ENCODE measurements around the gene LEP.
"Not testable (repeated sequence)": the region's sequence is repeated elsewhere in the genome, so short reads cannot be mapped to it uniquely, and the experiment has no call there.

LEP gene

GRCh38 chr7:128275681-128276080, 34.6 kb downstream of the LEP start:
- DNase-seq = no peak

GRCh38 chr7:128278366-128278765, 37.3 kb downstream of the LEP start:
- no peak for DNase-seq

- DNase-seq = no peak
These were observed 38.1 kb downstream of the LEP start for GRCh38 chr7:128279124-128279713.

GRCh38 chr7:128280451-128280850, 39.4 kb downstream of the LEP start:
- DNase-seq = not testable (repeated sequence)

- DNase-seq = no peak
These were observed 40.7 kb downstream of the LEP start for GRCh38 chr7:128281605-128282380.

- DNase-seq = no peak
These were observed 43.0 kb downstream of the LEP start for GRCh38 chr7:128284102-128284501.

- no peak for DNase-seq
These were observed 46.5 kb downstream of the LEP start for GRCh38 chr7:128287556-128287955.

- DNase-seq = not testable (repeated sequence)
These were observed 56.9 kb downstream of the LEP start for GRCh38 chr7:128298004-128298403.

GRCh38 chr7:128299109-128299607, 58.1 kb downstream of the LEP start:
- DNase-seq = no peak

- DNase-seq = no peak
These were observed 61.1 kb downstream of the LEP start for GRCh38 chr7:128302139-128302538.

- no peak for DNase-seq
These were observed 62.1 kb downstream of the LEP start for GRCh38 chr7:128303133-128303532.

- no peak for DNase-seq
These were observed 62.6 kb downstream of the LEP start for GRCh38 chr7:128303643-128304042.

- no peak for DNase-seq
These were observed 63.1 kb downstream of the LEP start for GRCh38 chr7:128304212-128304611.

GRCh38 chr7:128307061-128307460, 66.0 kb downstream of the LEP start:
- no peak for DNase-seq
